ENCODE measurements around the gene RMDN3. TPM values are rescaled to one million over a fixed set of nuclear protein-coding genes. Genes with fewer than 3 reads are reported as not detected.

RMDN3 gene
- total and polyA plus RNA-seq, 2 of the 13 experiments (the other 11 are each of a cell fraction or from before 2014, with no cell fraction given): 16.8 to 19.5 TPM

GRCh38 chr15:40763801-40764628, 9.0 kb upstream of the RMDN3 start, which contains the start of gene GCHFR (continued):
- TF ChIP-seq ZNF503 (CRISPR knock-in tag; IDR thresholded peaks at IDR 0.05) (no peak), ZNF160 (CRISPR knock-in tag; IDR thresholded peaks at IDR 0.05) (no peak; the same call in 1 of the 2 replicates), CAMTA2 (CRISPR knock-in tag; IDR thresholded peaks at IDR 0.05; ENCODE audit: borderline replicate concordance) (peak; percentile 85), ZNF615 (CRISPR knock-in tag; IDR thresholded peaks at IDR 0.05; ENCODE audit: borderline replicate concordance) (peak; percentile 78; the same call in 1 of the 2 replicates), ZNF773 (CRISPR knock-in tag; IDR thresholded peaks at IDR 0.05; ENCODE audit: borderline replicate concordance) (no peak), PCBP2 (optimal IDR thresholded peaks at IDR 0.05; ENCODE audit: low read depth, low read length, poor library complexity, severe bottlenecking) (no peak), ZNF44 (CRISPR knock-in tag; IDR thresholded peaks at IDR 0.05) (0 out of 2 replicates have a peak, but pooled peaks have one; percentile 16), BCL3 (CRISPR knock-in tag; IDR thresholded peaks at IDR 0.05) (peak; percentile 83; the same call in 1 of the 2 replicates), ZBTB14 (CRISPR knock-in tag; IDR thresholded peaks at IDR 0.05) (no peak)
- TF ChIP-seq, protein P1, sequence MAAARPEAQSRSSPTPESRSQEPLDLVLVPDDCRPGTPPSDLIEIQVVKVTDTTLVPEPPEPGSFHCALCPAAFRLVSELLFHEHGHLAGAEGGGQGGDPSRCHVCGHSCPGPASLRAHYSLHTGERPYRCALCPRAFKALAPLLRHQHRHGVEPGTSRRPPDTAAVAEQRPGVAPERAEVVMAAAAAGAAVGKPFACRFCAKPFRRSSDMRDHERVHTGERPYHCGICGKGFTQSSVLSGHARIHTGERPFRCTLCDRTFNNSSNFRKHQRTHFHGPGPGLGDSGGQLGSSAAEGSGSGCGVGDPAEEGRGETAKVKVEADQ (CRISPR knock-in tag; IDR thresholded peaks at IDR 0.05; ENCODE audit: borderline replicate concordance): no peak; the same call in 1 of the 2 replicates
- TF ChIP-seq, protein P2, sequence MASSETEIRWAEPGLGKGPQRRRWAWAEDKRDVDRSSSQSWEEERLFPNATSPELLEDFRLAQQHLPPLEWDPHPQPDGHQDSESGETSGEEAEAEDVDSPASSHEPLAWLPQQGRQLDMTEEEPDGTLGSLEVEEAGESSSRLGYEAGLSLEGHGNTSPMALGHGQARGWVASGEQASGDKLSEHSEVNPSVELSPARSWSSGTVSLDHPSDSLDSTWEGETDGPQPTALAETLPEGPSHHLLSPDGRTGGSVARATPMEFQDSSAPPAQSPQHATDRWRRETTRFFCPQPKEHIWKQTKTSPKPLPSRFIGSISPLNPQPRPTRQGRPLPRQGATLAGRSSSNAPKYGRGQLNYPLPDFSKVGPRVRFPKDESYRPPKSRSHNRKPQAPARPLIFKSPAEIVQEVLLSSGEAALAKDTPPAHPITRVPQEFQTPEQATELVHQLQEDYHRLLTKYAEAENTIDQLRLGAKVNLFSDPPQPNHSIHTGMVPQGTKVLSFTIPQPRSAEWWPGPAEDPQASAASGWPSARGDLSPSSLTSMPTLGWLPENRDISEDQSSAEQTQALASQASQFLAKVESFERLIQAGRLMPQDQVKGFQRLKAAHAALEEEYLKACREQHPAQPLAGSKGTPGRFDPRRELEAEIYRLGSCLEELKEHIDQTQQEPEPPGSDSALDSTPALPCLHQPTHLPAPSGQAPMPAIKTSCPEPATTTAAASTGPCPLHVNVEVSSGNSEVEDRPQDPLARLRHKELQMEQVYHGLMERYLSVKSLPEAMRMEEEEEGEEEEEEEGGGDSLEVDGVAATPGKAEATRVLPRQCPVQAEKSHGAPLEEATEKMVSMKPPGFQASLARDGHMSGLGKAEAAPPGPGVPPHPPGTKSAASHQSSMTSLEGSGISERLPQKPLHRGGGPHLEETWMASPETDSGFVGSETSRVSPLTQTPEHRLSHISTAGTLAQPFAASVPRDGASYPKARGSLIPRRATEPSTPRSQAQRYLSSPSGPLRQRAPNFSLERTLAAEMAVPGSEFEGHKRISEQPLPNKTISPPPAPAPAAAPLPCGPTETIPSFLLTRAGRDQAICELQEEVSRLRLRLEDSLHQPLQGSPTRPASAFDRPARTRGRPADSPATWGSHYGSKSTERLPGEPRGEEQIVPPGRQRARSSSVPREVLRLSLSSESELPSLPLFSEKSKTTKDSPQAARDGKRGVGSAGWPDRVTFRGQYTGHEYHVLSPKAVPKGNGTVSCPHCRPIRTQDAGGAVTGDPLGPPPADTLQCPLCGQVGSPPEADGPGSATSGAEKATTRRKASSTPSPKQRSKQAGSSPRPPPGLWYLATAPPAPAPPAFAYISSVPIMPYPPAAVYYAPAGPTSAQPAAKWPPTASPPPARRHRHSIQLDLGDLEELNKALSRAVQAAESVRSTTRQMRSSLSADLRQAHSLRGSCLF (CRISPR knock-in tag; IDR thresholded peaks at IDR 0.05; ENCODE audit: borderline replicate concordance): no peak
- TF ChIP-seq, protein P3, sequence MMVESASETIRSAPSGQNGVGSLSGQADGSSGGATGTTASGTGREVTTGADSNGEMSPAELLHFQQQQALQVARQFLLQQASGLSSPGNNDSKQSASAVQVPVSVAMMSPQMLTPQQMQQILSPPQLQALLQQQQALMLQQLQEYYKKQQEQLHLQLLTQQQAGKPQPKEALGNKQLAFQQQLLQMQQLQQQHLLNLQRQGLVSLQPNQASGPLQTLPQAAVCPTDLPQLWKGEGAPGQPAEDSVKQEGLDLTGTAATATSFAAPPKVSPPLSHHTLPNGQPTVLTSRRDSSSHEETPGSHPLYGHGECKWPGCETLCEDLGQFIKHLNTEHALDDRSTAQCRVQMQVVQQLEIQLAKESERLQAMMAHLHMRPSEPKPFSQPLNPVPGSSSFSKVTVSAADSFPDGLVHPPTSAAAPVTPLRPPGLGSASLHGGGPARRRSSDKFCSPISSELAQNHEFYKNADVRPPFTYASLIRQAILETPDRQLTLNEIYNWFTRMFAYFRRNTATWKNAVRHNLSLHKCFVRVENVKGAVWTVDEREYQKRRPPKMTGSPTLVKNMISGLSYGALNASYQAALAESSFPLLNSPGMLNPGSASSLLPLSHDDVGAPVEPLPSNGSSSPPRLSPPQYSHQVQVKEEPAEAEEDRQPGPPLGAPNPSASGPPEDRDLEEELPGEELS (CRISPR knock-in tag; IDR thresholded peaks at IDR 0.05): no peak

Data from HepG2 (cell line).